HG02571 (cell line): ENCODE results near the gene ZCCHC7.

ENCODE experiments used
- ATAC-seq: cut with Tn5 transposase; IDR thresholded peaks from one replicate; pipeline ENCODE4 v1.9.1; 2021; ENCODE audit warnings: mild to moderate bottlenecking, moderate library complexity; ENCODE audit not compliant: unreplicated experiment

ZCCHC7 gene

DNA sequence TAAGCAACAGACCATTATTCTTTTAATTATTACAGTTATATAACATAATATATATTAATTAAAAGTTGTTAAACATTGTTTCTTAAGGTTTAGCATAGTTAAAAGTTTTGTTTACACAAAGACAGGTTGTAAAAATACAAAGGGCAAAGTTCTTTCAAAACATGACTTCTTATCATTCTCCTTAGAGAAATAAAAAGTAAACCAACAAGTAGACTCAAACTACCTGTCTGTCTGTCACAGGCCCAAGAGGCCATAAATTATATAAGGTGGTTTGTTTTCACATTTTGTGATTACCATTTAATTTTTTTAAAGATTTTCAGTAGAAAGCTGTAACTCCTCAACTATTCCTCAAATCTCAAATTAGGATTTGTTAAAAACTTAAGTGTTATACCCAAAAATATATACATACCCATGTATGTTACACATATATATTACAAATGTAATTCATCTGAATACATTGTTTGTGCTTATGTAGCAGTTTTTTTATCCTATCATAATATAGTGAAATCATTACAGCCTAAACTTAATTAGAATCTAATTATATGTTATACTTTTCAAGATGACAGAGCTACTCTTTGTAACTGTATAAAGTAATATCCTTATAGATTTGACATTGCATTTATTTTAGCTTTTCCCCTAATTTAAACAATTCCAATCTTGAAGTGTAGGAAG, 208.3 kb downstream of the ZCCHC7 start:
- ATAC-seq = no peak

DNA sequence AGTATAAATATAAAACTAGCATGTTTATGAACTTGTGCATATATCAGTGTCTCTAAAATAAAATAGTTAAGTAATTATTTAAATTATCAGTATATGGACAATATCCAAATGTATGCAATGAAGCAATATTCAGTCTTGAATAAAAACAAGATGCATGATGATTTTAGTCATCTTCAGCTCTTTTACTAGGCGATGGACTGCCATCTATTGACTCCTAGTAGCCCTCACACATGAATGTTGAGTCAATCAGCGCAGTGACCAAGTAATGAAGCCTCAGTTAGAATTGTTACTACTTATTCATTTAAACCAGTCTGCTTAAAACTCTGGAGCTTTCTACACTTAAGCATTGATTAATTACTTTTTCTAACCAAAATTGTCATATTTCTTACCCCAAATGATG, 209.2 kb downstream of the ZCCHC7 start:
- no peak for ATAC-seq

DNA sequence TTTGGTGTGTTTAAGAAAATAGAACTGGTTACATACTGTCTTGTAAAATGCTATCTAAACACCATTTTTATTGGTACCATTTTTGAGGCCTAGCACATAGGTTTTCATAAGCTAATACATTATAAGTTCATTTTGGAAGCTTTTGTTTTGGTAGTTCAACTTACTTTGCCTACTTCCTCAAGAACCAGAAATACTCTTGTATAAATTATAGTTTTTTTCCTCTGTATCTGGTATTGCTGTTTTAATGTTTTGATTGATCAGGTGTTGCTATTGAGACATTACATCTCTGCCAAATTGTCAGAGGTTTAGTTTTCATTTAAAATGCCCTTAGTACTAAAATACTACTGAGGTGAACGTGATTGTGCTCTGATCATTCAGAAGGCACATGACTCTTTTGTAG, 211.5 kb downstream of the ZCCHC7 start:
- ATAC-seq = no peak

DNA sequence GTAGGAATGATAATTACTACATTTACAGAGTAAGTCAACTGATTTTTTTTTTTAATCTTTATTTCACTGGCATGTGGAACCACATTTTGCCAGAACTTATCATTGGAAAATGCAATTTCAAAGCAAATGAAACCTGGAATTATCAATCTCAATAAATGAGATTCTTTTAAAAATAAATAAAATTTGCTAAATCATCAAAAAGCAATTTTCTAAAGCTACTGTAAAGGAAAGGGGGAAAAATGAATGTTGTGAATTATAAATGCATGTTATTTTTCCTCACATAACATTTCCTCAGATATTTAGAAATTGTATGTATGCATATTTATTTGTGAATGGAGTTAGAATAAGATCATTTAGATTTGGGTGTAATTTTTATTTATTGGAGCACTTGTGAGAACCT, 212.2 kb downstream of the ZCCHC7 start:
- no peak for ATAC-seq

DNA sequence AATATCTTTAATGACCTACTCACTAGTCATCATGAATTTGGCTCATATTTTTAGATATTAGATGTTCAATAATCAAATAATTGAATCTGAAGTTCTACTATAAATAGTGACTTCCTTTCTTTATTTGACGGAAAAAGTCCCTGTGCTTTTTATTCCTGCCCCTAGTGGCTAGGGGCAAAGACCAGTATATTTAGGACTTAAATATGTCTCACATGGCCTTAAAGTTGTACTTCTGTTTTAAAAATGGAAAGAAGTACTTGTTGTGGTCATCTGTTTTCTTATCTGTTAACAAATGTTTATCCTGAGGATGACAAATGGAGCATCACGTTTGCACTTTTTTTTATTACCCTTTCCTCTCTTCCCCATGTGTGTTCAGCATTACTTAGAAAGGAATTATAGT, 212.9 kb downstream of the ZCCHC7 start:
- ATAC-seq = no peak

- ATAC-seq = no peak
Measured at GRCh38 chr9:37335238-37335637, 214.9 kb downstream of the ZCCHC7 start.

GRCh38 chr9:37336150-37336549, 215.8 kb downstream of the ZCCHC7 start:
- ATAC-seq = no peak

- no peak for ATAC-seq
Measured at GRCh38 chr9:37337301-37337890, 217.0 kb downstream of the ZCCHC7 start.

- no peak for ATAC-seq
Measured at GRCh38 chr9:37338218-37338617, 217.8 kb downstream of the ZCCHC7 start.

DNA sequence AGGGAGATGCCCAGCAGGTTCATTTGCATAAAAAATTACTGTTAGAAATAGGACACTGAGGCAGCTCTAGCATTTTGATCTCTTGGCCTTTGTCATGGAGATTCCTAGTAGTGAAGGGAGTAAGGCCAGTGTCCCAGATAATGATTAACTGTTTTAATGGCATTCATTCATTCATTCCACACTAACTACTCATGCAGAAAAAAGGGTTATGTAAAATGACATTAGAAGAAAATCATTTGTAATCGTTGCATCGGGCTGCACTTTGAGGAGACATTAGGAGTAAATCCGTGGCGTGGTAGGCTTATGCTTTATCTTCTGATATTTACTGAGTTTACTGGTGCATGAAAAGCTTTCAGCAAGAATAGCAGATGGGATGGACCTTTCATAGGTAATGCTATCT, 219.5 kb downstream of the ZCCHC7 start:
- ATAC-seq = no peak

DNA sequence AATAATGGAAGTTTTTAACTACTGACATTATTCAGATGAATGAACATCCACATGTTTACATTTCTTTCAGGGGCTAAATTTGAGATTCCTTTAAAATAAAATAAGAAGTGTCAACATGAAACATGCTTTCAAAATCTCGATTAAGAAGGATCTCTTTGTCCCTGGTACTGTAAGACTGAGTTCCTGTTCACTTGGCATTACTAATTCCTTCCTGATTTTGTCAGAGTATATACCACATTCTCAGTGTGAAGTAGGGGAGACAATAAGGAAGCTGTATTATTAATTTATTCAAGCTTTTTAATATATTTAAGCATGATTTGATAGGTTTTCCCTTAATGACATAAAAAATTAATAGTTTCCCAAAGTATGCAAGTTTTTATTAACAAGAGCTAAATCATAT, 220.6 kb downstream of the ZCCHC7 start:
- ATAC-seq = no peak

GRCh38 chr9:37341704-37342103, 221.3 kb downstream of the ZCCHC7 start:
- ATAC-seq = no peak

GRCh38 chr9:37342493-37342892, 222.1 kb downstream of the ZCCHC7 start:
- ATAC-seq = no peak

- ATAC-seq = no peak
Measured at GRCh38 chr9:37342895-37343294, 222.5 kb downstream of the ZCCHC7 start.

- ATAC-seq = no peak
Measured at GRCh38 chr9:37343724-37344123, 223.3 kb downstream of the ZCCHC7 start.

- no peak for ATAC-seq
Measured at GRCh38 chr9:37345038-37345437, 224.7 kb downstream of the ZCCHC7 start.

- ATAC-seq = no peak
Measured at GRCh38 chr9:37348917-37349316, 228.5 kb downstream of the ZCCHC7 start.

DNA sequence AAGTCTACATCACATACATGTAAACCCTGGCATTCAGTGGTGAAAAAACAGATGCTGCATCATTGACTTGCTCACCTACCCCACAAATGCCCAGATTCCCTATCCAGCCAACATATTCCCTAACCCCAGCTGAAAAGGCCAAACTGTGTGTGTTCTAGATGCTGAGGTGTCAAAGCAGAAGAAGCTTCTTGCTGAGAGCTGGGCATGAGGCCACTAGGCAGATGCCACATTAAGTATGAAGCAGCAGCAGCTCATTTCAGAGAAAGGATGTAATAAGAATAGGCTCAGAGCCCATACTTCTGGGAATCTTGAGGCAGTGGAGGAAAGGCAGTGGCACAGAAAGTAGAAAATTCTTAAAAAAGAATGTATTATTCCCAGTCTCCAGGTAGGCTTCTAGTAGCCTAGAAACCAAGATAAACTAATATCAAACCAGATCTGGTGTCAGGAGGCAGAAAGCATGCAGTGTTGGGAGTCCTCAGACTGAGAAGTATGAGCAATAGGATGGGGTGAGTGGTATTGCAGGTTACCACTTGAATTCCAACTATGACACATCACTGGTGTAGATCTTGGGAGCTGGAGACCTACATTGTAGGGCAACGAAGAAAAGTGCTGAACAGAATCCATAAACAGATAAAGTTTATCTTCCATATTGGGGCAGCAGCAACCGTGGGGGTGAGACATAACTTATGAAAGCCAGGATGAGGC, 230.3 kb downstream of the ZCCHC7 start:
- ATAC-seq = no peak

- no peak for ATAC-seq
Measured at GRCh38 chr9:37353791-37354190, 233.4 kb downstream of the ZCCHC7 start.

- no peak for ATAC-seq
Measured at GRCh38 chr9:37362430-37362829, 242.1 kb downstream of the ZCCHC7 start.

DNA sequence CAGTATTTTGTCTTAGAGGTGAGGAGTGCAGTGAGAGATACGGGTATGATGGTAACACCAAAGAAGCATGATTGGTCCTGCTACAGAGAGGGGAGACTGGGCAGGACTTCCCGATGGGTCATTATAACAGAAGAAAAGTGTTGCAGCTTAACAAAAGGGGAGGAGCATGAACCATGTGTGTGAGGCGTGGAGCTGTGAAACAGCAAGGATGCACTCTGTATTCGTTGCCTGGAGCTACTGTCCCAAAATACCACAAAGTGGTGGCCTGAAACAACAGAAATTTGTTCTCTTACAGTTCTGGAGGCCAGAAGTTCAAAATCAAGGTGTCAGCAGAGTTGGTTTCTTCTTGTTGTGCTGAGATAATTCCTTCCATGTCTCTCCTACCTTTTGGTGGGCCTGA, 242.8 kb downstream of the ZCCHC7 start:
- ATAC-seq = no peak

- no peak for ATAC-seq
Measured at GRCh38 chr9:37364136-37364535, 243.8 kb downstream of the ZCCHC7 start.
